K562 (cell line): ENCODE measurements around the gene TSPAN14. TPM values are rescaled to one million over a fixed set of nuclear protein-coding genes. Genes with fewer than 3 reads are reported as not detected.
A peak's percentile ranks its signal among the peaks of the same experiment; 100 is the strongest.

Source experiments
- CBX1 ChIP-seq: sonication (generic); IDR thresholded peaks from 2 replicates; pipeline ENCODE4 v1.6.1; 2016; ENCODE audit warnings: antibody characterized with exemption, low read depth, mild to moderate bottlenecking
- FOS ChIP-seq: IDR thresholded peaks from 3 replicates; pipeline ENCODE4 v1.6.1; 2011; ENCODE audit not compliant: insufficient read length; ENCODE audit errors: extremely low read depth
- HDAC3 ChIP-seq: fragments of 450-650 bp; IDR thresholded peaks from 2 replicates; pipeline ENCODE4 v1.6.1; 2018; ENCODE audit warnings: borderline replicate concordance, mild to moderate bottlenecking, moderate library complexity; ENCODE audit not compliant: partially characterized antibody
- HNRNPL ChIP-seq: fragments of 200-400 bp; formaldehyde crosslinking; IDR thresholded peaks from 2 replicates; pipeline ENCODE4 v1.6.1; 2017; ENCODE audit warnings: low read depth, mild to moderate bottlenecking, low read length
- PCBP2 ChIP-seq: fragments of 200-400 bp; formaldehyde crosslinking; IDR thresholded peaks from 2 replicates; pipeline ENCODE4 v1.6.1; 2018; ENCODE audit warnings: low read length, low read depth, mild to moderate bottlenecking, moderate library complexity; ENCODE audit not compliant: poor library complexity, severe bottlenecking
- SETDB1 ChIP-seq: IDR thresholded peaks from one replicate; pipeline ENCODE4 v1.6.1; 2012; ENCODE audit warnings: low read length, control low read depth, inconsistent platforms
- YY1 ChIP-seq, 3 experiments: IDR thresholded peaks; 2 replicates each; pipeline ENCODE4 v1.6.1; 2011; ENCODE audit warnings: low read length in 2 of 3, mild to moderate bottlenecking in 2 of 3, moderate library complexity in 2 of 3, borderline replicate concordance in 1 of 3, control low read depth in 1 of 3, low read depth in 1 of 3; ENCODE audit not compliant: insufficient read depth in 3 of 3, insufficient replicate concordance in 2 of 3, control insufficient read depth in 1 of 3, insufficient read length in 1 of 3; ENCODE audit errors: extremely low read depth in 1 of 3
- ZNF184 ChIP-seq: sonication (generic); formaldehyde crosslinking; IDR thresholded peaks from 2 replicates; pipeline ENCODE4 v1.5.0; 2020; ENCODE audit warnings: missing genetic modification reagents
- ZNF263 ChIP-seq: sonication (generic); formaldehyde crosslinking; IDR thresholded peaks from 2 replicates; pipeline ENCODE4 v1.8.0; 2022; ENCODE audit warnings: mild to moderate bottlenecking, missing genetic modification reagents, borderline replicate concordance
- ZNF347 ChIP-seq: fragments of 450-650 bp; formaldehyde crosslinking; IDR thresholded peaks from 2 replicates; pipeline ENCODE4 v1.4.0; 2020; ENCODE audit warnings: low read depth, mild to moderate bottlenecking, moderate library complexity
- ZNF507 ChIP-seq: conservative IDR thresholded peaks from 2 replicates; pipeline ENCODE4 v1.6.1; 2017; ENCODE audit warnings: missing genetic modification characterization, missing compliant biosample characterization
- ZNF561 ChIP-seq: fragments of 450-650 bp; formaldehyde crosslinking; conservative IDR thresholded peaks from 2 replicates; pipeline ENCODE4 v1.4.0; 2020; ENCODE audit warnings: mild to moderate bottlenecking, moderate library complexity
- polyA plus RNA-seq, 8 experiments: library from polyadenylated mRNA; depleted of rRNA in 4 of 8; stranded (reverse) in 5 of 8; unstranded in 3 of 8; fragments of >200 nt; fragmentation: Nextera tagmentation in 2 of 8; fragmentation: Illumina TruSeq in 1 of 8; extraction: Ambion mirVana in 2 of 8; extraction: Trizol in 1 of 8; gene quantifications; 2 replicates each; pipeline versions ENCODE4 v1.2.1 to v1.2.3, GENCODE V29; 2011 to 2014; ENCODE audit warnings: inconsistent platforms in 1 of 8, missing spikeins in 1 of 8
- total RNA-seq, 7 experiments: library from RNA; depleted of rRNA in 6 of 7; stranded (reverse); fragments of >200 nt in 6 of 7; fragmentation: Illumina TruSeq in 2 of 7; extraction: Trizol in 2 of 7; gene quantifications; 2 replicates each; pipeline versions ENCODE4 v1.2.1 to v1.2.3, GENCODE V29; 2011 to 2021; ENCODE audit warnings: low replicate concordance in 1 of 7
- TF ChIP-seq, protein P1 (sequence below): sonication (generic); formaldehyde crosslinking; IDR thresholded peaks from 2 replicates; pipeline ENCODE4 v1.8.0; 2022; ENCODE audit warnings: missing genetic modification reagents, mild to moderate bottlenecking, borderline replicate concordance
- TF ChIP-seq, protein P2 (sequence below), 2 experiments: IDR thresholded peaks in 1 of 2; conservative IDR thresholded peaks in 1 of 2; 2 replicates each; pipeline ENCODE4 v1.6.1; 2016; ENCODE audit warnings: low read depth in 2 of 2, mild to moderate bottlenecking in 1 of 2, missing compliant biosample characterization in 1 of 2, missing genetic modification characterization in 1 of 2, moderate library complexity in 1 of 2
- TF ChIP-seq, protein P3 (sequence below): fragments of 200-800 bp; sonication (Bioruptor generic); IDR thresholded peaks from 2 replicates; pipeline ENCODE4 v1.6.1; 2016; ENCODE audit warnings: missing genetic modification characterization, missing compliant biosample characterization

The TSPAN14 gene
- total and polyA plus RNA-seq, 9 of the 15 experiments (the other 6 are each of a cell fraction or from before 2014, with no cell fraction given) = 5.8 to 92.9 (median 23.3) TPM

DNA sequence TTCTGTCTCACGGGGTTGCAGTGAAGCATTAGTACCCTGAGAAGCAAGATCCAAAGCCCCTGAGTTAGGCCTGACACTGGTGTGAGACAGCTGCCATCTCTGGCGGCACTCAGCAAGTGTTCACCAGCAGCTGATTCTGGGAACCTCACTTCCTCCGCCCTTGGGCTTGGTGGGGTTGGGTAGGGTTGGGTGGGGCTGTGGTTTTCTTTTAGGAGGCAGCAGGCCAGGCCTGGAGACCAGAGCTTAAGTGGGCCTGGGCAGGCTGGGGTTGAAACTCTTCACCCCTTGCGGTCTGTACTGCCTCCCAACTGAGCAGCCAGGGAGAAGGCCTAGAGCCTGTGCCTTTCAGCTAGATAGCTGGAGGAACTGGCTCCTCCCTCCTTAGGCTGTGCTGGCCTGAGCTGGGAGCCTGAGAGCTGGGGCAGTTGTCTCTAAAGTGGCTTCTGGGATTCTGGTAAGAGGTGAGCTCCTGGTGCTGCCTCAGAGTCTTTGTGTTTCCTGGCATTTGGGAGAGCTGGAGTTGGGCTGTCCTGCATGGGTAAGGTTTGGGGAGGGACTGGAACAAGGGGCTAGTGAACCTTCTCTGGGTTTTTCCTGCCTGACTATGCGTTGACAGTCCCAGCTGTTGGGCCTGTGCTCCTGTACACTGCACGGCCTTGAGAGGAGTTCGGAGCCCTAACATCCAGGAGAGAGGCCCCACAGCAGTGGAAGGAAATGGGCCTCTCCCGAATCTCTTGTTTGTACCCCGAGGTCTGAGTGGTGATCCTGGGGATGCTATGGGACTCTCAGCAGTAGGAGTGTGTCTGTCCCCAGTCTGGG is 5.1 kb downstream of the TSPAN14 start (continued):
- TF ChIP-seq HNRNPL = peak; percentile 42; the same call in 1 of the 2 replicates
- TF ChIP-seq ZNF507 = no peak
- TF ChIP-seq, protein P1, sequence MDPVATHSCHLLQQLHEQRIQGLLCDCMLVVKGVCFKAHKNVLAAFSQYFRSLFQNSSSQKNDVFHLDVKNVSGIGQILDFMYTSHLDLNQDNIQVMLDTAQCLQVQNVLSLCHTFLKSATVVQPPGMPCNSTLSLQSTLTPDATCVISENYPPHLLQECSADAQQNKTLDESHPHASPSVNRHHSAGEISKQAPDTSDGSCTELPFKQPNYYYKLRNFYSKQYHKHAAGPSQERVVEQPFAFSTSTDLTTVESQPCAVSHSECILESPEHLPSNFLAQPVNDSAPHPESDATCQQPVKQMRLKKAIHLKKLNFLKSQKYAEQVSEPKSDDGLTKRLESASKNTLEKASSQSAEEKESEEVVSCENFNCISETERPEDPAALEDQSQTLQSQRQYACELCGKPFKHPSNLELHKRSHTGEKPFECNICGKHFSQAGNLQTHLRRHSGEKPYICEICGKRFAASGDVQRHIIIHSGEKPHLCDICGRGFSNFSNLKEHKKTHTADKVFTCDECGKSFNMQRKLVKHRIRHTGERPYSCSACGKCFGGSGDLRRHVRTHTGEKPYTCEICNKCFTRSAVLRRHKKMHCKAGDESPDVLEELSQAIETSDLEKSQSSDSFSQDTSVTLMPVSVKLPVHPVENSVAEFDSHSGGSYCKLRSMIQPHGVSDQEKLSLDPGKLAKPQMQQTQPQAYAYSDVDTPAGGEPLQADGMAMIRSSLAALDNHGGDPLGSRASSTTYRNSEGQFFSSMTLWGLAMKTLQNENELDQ (CRISPR knock-in tag) = no peak
- no peak for TF ChIP-seq HDAC3
- TF ChIP-seq SETDB1 = no peak
- TF ChIP-seq ZNF263 (CRISPR knock-in tag) = no peak
- no peak for TF ChIP-seq ZNF561 (CRISPR knock-in tag)
- no peak for TF ChIP-seq ZNF347
- TF ChIP-seq FOS = no peak
- TF ChIP-seq PCBP2 = no peak
- TF ChIP-seq ZNF184 (CRISPR knock-in tag) = no peak
- TF ChIP-seq, protein P2, sequence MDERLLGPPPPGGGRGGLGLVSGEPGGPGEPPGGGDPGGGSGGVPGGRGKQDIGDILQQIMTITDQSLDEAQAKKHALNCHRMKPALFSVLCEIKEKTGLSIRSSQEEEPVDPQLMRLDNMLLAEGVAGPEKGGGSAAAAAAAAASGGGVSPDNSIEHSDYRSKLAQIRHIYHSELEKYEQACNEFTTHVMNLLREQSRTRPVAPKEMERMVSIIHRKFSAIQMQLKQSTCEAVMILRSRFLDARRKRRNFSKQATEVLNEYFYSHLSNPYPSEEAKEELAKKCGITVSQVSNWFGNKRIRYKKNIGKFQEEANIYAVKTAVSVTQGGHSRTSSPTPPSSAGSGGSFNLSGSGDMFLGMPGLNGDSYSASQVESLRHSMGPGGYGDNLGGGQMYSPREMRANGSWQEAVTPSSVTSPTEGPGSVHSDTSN (CRISPR knock-in tag; IDR thresholded peaks at IDR 0.05; ENCODE audit: low read depth) = no peak
- TF ChIP-seq, protein P2 (tag; conservative IDR thresholded peaks at IDR 0.05; ENCODE audit: low read depth) = 0 out of 2 replicates have a peak, but pooled peaks have one; percentile 2
- TF ChIP-seq YY1 (IDR thresholded peaks at IDR 0.05; ENCODE audit: borderline replicate concordance in 1 of 3, control insufficient read depth in 1 of 3, extremely low read depth in 1 of 3, insufficient read depth in 3 of 3, insufficient read length in 1 of 3, insufficient replicate concordance in 2 of 3, low read depth in 1 of 3, low read length in 2 of 3) = peak in 1 of 3 experiments; percentile 57
- TF ChIP-seq, protein P3, sequence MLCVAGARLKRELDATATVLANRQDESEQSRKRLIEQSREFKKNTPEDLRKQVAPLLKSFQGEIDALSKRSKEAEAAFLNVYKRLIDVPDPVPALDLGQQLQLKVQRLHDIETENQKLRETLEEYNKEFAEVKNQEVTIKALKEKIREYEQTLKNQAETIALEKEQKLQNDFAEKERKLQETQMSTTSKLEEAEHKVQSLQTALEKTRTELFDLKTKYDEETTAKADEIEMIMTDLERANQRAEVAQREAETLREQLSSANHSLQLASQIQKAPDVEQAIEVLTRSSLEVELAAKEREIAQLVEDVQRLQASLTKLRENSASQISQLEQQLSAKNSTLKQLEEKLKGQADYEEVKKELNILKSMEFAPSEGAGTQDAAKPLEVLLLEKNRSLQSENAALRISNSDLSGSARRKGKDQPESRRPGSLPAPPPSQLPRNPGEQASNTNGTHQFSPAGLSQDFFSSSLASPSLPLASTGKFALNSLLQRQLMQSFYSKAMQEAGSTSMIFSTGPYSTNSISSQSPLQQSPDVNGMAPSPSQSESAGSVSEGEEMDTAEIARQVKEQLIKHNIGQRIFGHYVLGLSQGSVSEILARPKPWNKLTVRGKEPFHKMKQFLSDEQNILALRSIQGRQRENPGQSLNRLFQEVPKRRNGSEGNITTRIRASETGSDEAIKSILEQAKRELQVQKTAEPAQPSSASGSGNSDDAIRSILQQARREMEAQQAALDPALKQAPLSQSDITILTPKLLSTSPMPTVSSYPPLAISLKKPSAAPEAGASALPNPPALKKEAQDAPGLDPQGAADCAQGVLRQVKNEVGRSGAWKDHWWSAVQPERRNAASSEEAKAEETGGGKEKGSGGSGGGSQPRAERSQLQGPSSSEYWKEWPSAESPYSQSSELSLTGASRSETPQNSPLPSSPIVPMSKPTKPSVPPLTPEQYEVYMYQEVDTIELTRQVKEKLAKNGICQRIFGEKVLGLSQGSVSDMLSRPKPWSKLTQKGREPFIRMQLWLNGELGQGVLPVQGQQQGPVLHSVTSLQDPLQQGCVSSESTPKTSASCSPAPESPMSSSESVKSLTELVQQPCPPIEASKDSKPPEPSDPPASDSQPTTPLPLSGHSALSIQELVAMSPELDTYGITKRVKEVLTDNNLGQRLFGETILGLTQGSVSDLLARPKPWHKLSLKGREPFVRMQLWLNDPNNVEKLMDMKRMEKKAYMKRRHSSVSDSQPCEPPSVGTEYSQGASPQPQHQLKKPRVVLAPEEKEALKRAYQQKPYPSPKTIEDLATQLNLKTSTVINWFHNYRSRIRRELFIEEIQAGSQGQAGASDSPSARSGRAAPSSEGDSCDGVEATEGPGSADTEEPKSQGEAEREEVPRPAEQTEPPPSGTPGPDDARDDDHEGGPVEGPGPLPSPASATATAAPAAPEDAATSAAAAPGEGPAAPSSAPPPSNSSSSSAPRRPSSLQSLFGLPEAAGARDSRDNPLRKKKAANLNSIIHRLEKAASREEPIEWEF (CRISPR knock-in tag) = no peak
- peak; percentile 39; the same call in 1 of the 2 replicates for TF ChIP-seq CBX1
